HEK293T (cell line): ENCODE measurements around the gene SDHC.

Source experiments
- ARNT ChIP-seq: fragments of 450-650 bp; IDR thresholded peaks from 2 replicates; pipeline ENCODE4 v1.6.1; 2017; ENCODE audit warnings: mild to moderate bottlenecking
- BHLHE40 ChIP-seq: fragments of 450-650 bp; IDR thresholded peaks from 2 replicates; pipeline ENCODE4 v1.6.1; 2016; ENCODE audit warnings: mild to moderate bottlenecking, moderate library complexity, borderline replicate concordance
- FOXM1 ChIP-seq: fragments of 450-650 bp; IDR thresholded peaks from 2 replicates; pipeline ENCODE4 v1.6.1; 2017; ENCODE audit warnings: mild to moderate bottlenecking, borderline replicate concordance
- LEF1 ChIP-seq: fragments of 450-650 bp; IDR thresholded peaks from 2 replicates; pipeline ENCODE4 v1.6.1; 2017; ENCODE audit warnings: mild to moderate bottlenecking, borderline replicate concordance
- NFRKB ChIP-seq: fragments of 450-650 bp; IDR thresholded peaks from 2 replicates; pipeline ENCODE4 v1.6.1; 2016; ENCODE audit warnings: mild to moderate bottlenecking, moderate library complexity
- SP1 ChIP-seq: fragments of 450-650 bp; IDR thresholded peaks from 2 replicates; pipeline ENCODE4 v1.6.1; 2017
- ZNF384 ChIP-seq: fragments of 450-650 bp; IDR thresholded peaks from 2 replicates; pipeline ENCODE4 v1.6.1; 2016

- TF ChIP-seq BHLHE40 (no peak), FOXM1 (no peak), ZNF384 (no peak), LEF1 (no peak), ARNT (no peak), SP1 (no peak), NFRKB (no peak)
Observed at GRCh38 chr1:161404051-161404597, 89.9 kb downstream of the SDHC start.
